Adrenal gland (tissue), 5 donors: Measurements from ENCODE around the gene PELI1.

Experiments
- POLR2A ChIP-seq, 2 donors: fragments of 450-650 bp; IDR thresholded peaks; one replicate each; pipeline ENCODE4 v1.6.1; 2017; ENCODE audit warnings: antibody characterized with exemption in 2 of 2, mild to moderate bottlenecking in 2 of 2, moderate library complexity in 1 of 2
- TF ChIP-seq, protein P1 (sequence below), 6 experiments: fragments of 450-650 bp in 4 of 6; fragments of 200-600 bp in 2 of 6; sonication (generic) in 1 of 6; IDR thresholded peaks; 1 replicate in 5 of 6; 2 replicates in 1 of 6; pipeline versions ENCODE4 v1.5.1 to v1.8.0; 2016 to 2021; ENCODE audit warnings: antibody characterized with exemption in 6 of 6, mild to moderate bottlenecking in 2 of 6, moderate library complexity in 1 of 6
- donor health status: DM: no; HTN: no; CAD: no.

DNA sequence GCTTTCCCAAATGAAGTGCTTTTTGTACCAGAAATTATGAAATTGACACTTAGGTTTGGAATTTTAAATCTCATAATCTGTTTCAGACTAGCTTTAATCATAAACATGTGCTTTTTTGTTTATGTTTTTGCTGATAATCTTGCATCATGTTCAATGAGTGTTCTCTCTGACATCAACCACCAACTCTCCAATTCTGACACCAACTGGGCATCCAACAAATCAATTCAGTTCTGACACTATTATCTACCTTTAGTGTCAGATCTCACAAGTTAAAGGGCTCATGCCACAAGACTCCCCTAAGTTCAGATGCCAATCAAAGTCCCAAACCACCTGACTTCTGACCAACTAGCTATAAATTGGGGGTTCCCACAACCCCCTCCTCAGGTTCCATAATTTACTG lies 19.6 kb downstream of the PELI1 start:
- TF ChIP-seq, protein P1, sequence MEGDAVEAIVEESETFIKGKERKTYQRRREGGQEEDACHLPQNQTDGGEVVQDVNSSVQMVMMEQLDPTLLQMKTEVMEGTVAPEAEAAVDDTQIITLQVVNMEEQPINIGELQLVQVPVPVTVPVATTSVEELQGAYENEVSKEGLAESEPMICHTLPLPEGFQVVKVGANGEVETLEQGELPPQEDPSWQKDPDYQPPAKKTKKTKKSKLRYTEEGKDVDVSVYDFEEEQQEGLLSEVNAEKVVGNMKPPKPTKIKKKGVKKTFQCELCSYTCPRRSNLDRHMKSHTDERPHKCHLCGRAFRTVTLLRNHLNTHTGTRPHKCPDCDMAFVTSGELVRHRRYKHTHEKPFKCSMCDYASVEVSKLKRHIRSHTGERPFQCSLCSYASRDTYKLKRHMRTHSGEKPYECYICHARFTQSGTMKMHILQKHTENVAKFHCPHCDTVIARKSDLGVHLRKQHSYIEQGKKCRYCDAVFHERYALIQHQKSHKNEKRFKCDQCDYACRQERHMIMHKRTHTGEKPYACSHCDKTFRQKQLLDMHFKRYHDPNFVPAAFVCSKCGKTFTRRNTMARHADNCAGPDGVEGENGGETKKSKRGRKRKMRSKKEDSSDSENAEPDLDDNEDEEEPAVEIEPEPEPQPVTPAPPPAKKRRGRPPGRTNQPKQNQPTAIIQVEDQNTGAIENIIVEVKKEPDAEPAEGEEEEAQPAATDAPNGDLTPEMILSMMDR (IDR thresholded peaks at IDR 0.05) = no peak
- TF ChIP-seq POLR2A (IDR thresholded peaks at IDR 0.05) = no peak
